ENCODE results near the gene LHX5.

LHX5 gene

GRCh38 chr12:113478351-113479011, 6.8 kb upstream of the LHX5 start:
- in situ Hi-C loops (cut with HindIII; ENCODE audit: low sequenced_read_pairs) = no loop called here

- in situ Hi-C loops (cut with HindIII; ENCODE audit: low sequenced_read_pairs) = no loop called here
These were observed 6.2 kb upstream of the LHX5 start for GRCh38 chr12:113477842-113478215.

GRCh38 chr12:113477171-113477841, 5.6 kb upstream of the LHX5 start:
- in situ Hi-C loops (cut with HindIII; ENCODE audit: low sequenced_read_pairs) = no loop called here

GRCh38 chr12:113476176-113476986, 4.7 kb upstream of the LHX5 start:
- in situ Hi-C loops (cut with HindIII; ENCODE audit: low sequenced_read_pairs) = no loop called here

GRCh38 chr12:113475451-113476175, 3.9 kb upstream of the LHX5 start:
- in situ Hi-C loops (cut with HindIII; ENCODE audit: low sequenced_read_pairs) = no loop called here

DNA sequence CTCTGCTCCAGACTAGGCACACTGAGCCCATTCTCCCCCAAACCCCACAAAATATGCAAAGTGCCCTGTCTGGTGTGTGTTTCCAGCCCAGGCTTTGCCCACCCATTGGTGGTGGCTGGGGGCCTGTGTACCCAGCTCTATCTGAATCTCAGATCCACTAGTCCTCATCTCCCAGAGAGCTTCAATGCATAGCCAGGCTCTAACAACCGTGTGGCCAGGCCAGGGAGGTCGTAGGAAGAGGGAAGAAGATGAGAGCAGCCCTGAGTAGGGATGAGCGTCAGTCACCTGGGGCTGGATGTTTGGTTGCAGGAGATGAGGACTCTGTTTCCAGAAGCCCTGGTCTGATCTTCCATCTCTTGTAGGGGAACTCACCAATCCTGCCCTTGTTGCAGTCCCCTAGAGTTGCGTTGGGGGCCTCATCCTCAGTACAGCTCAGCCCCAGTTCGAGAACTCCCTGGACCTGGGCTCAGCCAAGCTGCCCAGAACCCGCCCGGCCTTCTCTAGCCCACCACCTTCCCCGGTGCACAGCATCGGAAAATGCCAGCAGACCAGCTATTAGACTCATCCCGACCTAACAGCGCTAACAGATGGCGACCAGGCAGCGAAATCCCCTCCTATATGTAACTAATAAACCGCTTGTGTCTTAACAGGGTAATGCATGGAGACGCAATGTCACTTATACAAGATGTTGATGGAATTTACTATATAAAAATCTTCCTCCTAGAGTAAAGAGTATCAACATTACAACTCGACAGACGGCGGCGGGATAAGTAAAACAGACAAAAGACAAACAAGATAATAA, 3.2 kb upstream of the LHX5 start:
- in situ Hi-C loops (cut with HindIII; ENCODE audit: low sequenced_read_pairs) = no loop called here

- in situ Hi-C loops (cut with HindIII; ENCODE audit: low sequenced_read_pairs) = no loop called here
These were observed 2.3 kb upstream of the LHX5 start for GRCh38 chr12:113473942-113474341.

GRCh38 chr12:113473400-113473799, 1.7 kb upstream of the LHX5 start:
- in situ Hi-C loops (cut with HindIII; ENCODE audit: low sequenced_read_pairs) = no loop called here

DNA sequence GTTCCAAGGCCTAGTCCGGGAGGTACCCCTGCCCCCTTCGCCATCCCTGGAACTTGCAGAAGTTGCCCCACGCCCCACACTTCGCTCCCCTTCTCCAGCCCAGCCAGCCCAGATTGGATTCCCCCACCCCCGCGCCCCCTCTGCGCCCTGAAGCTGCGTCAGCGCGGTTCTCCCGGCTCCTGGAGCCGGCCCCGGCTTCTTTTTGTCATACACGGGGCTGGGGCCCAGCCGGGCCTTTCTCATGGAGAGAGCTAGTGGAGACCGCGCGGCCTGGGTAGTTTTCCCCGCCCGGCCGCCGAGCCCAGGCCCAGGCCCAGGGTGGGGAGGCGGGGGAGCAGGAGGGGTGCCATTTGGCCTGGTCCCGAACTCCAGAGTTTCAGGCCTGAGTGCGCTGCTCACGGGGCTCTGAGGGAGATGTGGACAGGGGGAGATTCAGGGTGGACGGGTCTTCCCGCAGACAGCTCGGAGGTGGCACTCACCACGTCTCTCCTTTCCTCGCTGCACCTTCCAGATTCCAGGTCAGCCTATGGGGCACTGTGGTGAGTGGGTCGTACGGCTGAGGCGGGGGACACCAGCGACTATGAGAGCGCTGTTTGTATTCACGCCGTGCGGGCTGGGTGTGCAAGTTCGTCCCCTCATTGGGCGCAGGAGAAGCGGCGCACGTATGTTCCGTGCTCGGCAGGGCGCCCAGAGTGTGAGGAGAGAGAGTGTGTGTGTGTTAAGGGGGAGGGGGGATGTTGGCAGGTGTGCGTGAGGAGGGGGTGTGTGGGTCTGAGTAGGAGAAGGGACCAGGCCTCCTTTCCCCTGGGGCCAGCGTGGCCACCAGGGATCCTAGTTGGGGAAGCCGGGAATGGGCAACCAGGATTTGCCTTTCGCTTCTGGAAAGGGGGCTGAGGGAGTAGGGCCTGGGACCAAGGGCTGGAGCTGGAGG, 785 bp upstream of the LHX5 start:
- in situ Hi-C loops (cut with HindIII; ENCODE audit: low sequenced_read_pairs) = no loop called here

DNA sequence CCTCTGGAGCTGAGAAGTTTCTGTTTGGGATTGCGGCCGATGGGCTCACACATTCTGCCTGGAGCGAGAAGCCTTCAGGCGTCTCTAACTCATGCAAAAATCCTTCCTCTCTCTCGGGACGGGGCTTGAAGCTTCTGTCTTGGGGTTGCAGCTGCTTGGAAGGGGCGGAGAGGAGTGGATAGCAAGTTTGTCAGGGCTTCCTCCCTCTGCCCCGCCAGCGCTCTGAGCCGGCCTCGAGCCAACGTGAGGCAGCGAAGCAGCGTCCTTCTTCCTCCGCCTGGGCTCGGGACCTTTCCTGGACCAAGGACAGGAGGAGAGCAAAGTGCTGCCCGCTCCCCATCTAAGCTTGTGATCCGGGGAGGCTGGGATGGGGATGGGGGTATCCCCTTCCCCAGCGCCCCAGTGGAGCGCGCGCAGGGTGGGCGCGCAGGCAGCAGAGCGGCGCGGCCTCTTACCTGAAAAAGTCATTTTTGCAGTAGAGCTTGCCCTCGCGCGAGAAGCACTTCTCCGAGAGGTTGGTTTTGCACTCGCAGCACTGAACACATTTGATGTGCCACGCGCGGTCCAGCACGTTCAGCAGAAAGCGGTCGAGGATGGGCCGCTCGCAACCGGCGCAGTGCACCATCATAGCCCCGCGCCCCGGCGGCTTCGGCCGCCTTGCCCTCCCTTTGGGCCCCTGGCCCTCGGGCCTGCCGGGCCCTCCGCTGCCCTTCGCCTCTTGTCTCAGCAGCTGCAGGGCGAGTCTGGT, 626 bp downstream of the LHX5 start:
- in situ Hi-C loops (cut with HindIII; ENCODE audit: low sequenced_read_pairs) = no loop called here

DNA sequence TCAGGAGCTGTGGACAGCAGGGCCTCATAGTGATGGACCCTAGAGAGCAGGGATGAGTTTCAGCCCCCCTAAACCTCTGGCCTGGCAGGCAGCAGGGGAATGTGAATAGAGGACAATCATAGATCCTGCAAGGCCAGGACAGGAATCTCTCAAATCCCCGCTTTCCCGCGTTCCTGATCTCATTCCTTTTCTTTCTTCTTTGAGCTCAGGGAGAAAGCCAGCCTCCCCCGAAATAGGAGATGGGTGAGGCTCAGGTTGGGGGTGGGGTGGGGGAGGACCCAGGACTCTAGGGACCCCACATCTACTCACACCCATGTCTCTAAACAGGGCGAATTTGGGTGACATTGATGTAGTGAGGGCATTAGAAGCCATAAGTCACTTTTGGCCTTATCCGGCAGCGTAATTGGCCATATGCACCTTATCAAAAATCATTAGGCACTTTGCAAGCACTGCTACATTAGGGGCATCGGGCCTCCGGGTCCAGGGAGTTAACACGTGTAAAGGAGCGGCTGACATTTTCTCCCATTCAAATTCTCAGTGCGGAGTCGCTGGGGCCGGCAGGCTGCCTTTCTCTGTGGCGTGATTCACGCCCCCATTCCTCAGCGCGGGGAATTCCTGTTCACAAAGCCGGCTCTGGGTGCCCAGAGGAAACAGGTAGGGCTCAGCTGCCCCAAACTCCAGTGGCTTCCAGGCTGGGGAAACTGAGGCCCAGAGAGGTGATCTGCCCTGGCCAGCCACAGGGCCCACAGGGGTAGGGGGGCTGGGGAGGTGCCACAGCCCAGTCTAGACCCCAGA, 1.5 kb downstream of the LHX5 start:
- in situ Hi-C loops (cut with HindIII; ENCODE audit: low sequenced_read_pairs) = no loop called here

GRCh38 chr12:113469224-113469948, 2.3 kb downstream of the LHX5 start:
- in situ Hi-C loops (cut with HindIII; ENCODE audit: low sequenced_read_pairs) = no loop called here

GRCh38 chr12:113468365-113469223, 3.1 kb downstream of the LHX5 start:
- in situ Hi-C loops (cut with HindIII; ENCODE audit: low sequenced_read_pairs) = no loop called here

DNA sequence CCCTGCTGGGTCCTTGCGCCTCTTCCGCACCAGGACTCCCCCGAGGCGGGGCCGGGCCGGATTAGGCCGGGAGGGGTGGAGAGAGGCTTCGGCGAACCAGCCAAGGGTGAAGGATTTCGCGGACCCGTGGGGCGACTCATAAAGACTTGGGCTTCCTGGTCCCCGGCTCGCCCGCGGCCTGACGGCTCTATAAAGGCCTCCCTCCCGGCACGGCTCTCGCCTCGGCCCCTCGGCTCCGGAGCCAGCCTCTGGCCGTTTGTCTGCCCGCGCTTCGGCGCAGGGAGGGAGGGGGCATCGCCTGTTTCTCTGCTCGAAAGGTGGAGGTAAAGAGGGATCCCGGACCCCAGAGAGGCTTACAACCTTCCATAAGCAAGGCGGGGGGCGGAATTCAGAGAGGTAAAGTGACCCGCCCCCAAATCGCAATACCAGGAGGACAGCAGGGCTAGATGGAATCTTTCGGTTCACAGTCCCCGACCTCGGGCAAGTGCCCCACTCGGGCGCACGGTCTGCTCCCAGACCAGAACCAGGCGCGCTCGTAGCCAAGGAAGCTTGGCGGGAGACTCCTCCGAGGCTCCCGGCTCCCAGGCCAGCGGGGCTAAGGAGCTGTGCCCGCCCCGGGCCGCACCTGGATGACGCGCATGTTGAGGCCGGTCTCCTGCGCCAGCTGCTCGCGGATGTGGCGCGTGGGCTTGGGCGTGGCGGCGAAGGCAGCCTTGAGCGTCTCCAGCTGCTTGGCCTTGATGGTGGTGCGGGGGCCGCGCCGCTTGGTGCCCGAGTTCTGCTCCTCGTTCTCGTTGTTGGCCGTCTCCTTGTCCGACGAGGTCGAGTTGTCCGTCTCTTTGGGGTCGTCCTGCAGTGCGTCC, 3.9 kb downstream of the LHX5 start:
- in situ Hi-C loops (cut with HindIII; ENCODE audit: low sequenced_read_pairs) = no loop called here

DNA sequence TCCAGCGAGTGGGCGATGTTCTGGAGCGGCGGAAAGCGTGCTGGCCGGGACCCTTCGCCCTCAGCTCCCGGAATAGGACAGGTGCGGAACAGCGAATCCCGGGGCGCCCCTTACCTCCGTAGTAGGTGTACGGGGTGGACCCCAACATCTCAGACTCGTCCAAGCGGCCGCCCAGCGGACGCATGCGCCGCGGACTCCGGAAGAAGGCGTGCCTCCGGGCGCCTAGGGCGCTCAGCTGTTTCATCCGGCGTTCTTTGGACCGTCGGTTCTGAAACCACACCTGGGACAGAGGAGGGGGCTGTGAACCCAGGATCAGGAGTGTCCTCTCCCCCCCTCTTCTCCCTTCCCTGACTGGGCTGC, 4.5 kb downstream of the LHX5 start:
- in situ Hi-C loops (cut with HindIII; ENCODE audit: low sequenced_read_pairs) = no loop called here
